GM19397 (cell line): ENCODE data around the gene CBLC.
"Not testable (repeated sequence)": the region's sequence is repeated elsewhere in the genome, so short reads cannot be mapped to it uniquely, and the experiment has no call there.

ENCODE experiments used
- ATAC-seq: cut with Tn5 transposase; IDR thresholded peaks from one replicate; pipeline ENCODE4 v1.9.1; 2021; ENCODE audit warnings: mild to moderate bottlenecking, moderate library complexity; ENCODE audit not compliant: unreplicated experiment

Gene CBLC

GRCh38 chr19:44816301-44816700, 38.6 kb downstream of the CBLC start:
- no peak for ATAC-seq

DNA sequence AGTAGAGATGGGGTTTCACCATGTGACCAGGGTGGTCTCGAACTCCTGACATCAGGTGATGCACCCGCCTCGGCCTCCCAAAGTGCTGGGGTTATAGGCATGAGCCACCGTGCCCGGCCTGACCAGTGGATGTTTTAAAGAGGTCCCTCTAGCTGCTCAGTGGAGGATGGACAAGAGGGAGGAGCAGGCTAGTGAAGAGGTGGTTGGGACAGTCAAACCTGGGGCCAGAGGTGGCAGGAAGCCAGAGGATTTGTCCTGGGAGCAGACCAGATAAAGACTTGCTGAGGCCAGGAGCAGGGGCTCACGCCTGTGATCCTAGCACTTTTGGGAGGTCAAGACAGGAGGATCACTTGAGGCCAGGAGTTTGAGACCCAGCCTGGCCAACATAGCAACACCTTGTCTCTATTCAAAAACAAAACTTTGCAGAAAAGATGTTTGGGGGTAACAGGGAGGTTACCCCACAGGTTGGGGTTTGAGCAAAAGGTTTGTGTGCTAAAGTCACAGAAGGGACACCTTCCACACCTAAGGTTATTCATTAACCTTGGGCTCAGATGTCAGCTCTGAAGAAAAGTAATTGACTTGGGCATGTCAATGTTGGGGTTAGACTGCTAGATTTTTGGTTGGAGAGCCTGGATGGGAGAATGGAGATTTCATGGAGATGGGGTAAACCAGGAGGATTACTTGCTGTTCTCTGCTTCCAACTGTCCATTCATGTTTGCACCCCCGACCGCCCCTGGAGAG, 40.2 kb downstream of the CBLC start:
- ATAC-seq: no peak

- ATAC-seq: no peak
Observed at GRCh38 chr19:44818466-44819031, 40.9 kb downstream of the CBLC start.

- no peak for ATAC-seq
Observed at GRCh38 chr19:44819246-44819832, 41.6 kb downstream of the CBLC start.

GRCh38 chr19:44820648-44821609, 43.2 kb downstream of the CBLC start:
- ATAC-seq: no peak

DNA sequence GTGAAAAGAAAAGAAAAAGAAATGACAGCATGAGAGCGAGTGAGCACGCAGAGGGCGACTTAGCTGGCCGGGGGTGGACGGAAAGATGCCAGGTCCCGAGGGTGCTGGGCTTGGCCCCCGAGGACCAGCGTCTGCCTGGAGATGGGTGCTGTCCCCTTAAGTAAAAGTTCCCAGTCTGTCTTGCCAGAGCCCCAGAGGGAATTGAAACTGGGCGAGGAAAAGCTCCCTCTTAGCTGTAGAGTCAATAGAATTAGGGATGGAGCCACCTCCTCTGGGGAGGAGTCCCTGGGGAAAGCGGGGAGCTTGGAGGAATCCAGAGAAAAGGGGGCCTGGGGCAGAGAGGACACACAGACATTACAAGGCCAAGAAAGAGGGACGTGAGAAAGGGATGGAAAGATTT, 44.5 kb downstream of the CBLC start:
- ATAC-seq: no peak

GRCh38 chr19:44822670-44823372, 45.1 kb downstream of the CBLC start:
- ATAC-seq: no peak

GRCh38 chr19:44823373-44823698, 45.6 kb downstream of the CBLC start:
- ATAC-seq: no peak

GRCh38 chr19:44824761-44825160, 47.1 kb downstream of the CBLC start:
- ATAC-seq: no peak

GRCh38 chr19:44832875-44833274, 55.2 kb downstream of the CBLC start:
- not testable (repeated sequence) for ATAC-seq

DNA sequence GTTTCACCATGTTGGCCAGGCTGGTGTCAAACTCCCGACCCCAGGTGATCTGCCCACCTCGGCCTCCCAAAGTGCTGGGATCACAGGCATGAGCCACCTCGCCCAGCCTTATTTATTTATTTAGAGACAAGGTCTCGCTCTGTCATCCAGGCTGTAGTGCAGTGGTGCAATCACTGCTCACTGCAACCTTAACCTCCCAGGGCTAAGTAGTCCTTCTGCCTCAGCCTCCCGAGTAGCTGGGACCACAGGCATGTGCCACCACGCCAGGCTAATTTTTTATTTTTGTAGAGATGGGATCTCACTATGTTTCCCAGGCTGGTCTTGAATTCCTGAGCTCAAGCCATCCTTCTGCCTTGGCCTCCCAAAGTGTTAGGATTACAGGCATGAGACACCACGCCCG, 56.7 kb downstream of the CBLC start:
- not testable (repeated sequence) for ATAC-seq

- ATAC-seq: no peak
Observed at GRCh38 chr19:44839276-44839675, 61.6 kb downstream of the CBLC start.

DNA sequence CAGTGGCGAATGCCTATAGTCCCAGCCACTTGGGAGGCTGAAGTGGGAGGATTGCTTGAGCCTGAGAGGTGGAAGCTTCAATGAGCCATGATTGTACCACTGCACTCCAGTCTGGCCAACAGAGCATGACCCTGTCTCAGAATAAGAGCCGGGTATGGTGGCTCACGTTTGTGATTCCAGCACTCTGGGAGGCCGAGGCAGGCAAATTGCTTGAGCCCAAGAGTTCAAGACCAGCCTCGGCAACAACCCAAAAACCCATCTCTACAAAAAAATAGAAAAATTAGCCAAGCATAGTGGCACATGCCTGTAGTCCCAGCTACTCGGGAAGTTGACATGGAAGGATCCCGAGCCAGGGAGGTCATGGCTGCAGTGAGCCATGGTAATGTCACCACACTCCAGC, 63.1 kb downstream of the CBLC start:
- no peak for ATAC-seq

DNA sequence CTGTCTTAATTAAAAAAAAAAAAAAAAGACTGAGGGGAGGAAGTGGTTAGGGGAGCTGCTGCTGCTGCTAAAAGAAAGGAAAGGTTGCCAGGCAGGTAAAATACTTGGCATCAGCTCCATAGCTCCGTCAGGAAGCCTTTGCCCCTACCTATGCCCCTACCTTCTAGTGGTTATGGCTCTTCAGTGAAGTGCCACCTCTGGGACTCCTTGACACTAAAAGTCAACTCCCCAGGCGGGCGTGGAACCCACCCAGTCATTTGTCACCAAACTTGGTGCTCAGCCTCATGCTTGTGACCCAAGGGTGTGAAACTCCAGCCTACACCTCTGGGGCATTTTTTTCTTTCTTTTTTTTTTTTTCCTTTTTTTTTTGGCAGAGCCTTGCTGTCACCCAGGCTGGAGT, 63.5 kb downstream of the CBLC start:
- no peak for ATAC-seq

DNA sequence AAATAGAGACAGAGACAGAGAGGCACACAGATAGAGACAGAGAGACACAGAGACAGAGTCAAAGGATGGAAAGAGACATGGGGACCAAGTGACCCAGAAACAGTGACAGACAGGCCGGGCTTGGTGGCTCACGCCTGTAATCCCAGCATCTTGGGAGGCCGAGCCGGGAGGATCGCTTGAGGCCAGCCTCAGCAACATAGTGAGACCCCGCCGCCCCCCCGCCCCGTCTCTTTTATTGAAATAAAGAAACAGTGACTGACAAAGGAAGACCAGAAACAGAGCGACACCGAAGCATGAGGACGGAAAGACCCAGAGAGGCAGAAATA, 67.6 kb downstream of the CBLC start:
- no peak for ATAC-seq

- ATAC-seq: no peak
Observed at GRCh38 chr19:44845612-44846454, 68.1 kb downstream of the CBLC start, which contains the start of gene NECTIN2. TSS of gene NECTIN2 (plus strand) at chr19:44846297. CDS start at chr19:44846526, 229 bp downstream.

DNA sequence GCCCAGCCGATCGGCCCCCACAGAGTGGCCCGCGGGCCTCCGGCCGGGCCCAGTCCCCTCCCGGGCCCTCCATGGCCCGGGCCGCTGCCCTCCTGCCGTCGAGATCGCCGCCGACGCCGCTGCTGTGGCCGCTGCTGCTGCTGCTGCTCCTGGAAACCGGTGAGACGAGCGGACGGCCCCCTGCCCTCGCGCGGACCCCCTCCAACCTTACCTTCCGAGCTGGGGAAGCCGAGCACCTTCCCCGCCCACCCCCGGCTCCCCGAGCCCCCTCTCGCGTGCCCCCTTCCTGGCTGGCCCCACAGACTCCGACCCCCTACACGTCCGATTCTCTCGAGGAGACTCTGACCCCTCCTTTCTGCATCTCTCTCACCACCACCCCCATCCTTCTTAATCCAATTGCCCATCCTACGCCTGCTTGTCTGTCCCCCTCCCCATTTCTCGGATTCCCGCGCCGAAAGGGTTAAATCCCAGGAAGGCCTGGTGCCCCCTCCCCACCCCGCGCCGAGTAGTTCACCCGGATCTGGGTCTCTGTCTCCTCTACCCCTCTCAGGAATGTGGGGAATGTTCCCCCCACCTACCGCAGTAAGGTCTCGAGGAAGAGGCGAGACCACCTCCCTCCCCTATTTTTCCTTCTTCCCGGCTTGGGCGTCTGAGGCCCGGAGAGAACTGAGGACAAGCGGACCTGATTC, 68.9 kb downstream of the CBLC start:
- ATAC-seq: no peak

DNA sequence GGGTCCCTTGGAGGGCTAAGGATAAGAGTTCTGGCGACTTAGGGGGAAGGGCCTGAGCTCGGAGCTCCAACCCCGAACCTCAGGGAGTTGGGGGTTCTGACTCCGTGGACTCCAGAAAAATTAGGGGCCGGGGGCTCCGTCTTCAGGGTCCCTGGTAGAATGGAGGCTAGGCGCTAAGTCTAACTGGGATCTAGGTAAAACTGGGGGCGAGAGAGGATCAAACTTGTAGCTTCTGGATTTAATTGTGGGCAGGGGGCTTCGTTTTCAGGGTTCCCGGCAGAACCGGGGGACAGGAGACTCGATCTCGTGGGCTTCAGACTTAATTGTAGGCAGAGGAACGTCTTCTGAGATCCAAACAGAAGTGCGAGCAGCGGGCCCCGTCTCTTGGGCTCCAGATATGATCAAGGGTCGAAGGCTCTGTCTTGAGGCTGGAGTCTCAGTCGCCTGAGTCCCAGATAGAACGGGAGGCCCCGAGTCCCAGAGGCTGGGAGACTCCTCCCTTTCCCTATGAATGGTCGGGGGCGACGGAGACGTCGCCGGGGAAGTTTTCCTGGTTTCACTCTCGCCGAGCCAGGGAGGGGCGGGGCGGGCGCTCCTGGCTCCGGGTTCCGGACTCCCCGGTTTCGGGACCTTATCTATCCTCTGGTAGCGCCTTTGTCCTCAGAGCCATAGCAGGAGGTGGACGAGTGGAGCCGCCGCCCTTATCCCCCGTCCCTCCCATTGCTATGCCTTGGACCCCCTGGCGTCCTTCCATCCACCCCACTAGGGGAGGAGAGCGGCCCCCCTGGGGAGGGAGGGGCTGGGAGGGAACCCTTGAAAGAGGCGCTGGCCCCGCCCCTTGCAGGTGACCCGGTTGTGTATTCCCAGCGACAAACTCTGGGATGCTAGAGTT, 69.7 kb downstream of the CBLC start:
- no peak for ATAC-seq
